ENCODE results near the gene CFAP107. TPM values are rescaled to one million over a fixed set of nuclear protein-coding genes. Genes with fewer than 3 reads are reported as not detected.

The CFAP107 gene
- total and polyA plus RNA-seq, 12 donors: not detected

GRCh38 chr1:12715896-12716437 lies 30.0 kb upstream of the CFAP107 start, which contains the start of gene AADACL3:
TSS of gene AADACL3 (plus strand) at chr1:12716110. CDS start at chr1:12716177, 67 bp downstream.
- TF ChIP-seq CTCF (IDR thresholded peaks at IDR 0.05) (no peak), POLR2A (IDR thresholded peaks at IDR 0.05) (no peak)
- Histone ChIP-seq H3K27me3 (no peaks in the 10 kb centered on the region), H3K4me1 (replicated peaks in 1 of 2) (no peaks in the 10 kb centered on the region), H3K9me3 (replicated peaks in 1 of 3) (no peaks in the 10 kb centered on the region), H3K27ac (no peak within 1 kb of the TSS), H3K4me3 (no peak within 1 kb of the TSS), H3K36me3 (replicated peaks in 1 of 2) (no peaks in the 10 kb centered on the region)
- 77 to 92% (median 86%) methylated on average over 7 to 8 of the region's 8 CpGs for WGBS, 4 donors
- intact Hi-C loops (cut with DNase I): no loop called here
- no peak for DNase-seq

- Histone ChIP-seq H3K27ac (no peak overlapping the region), H3K36me3 (replicated peaks in 1 of 2) (no peaks in the 10 kb centered on the region), H3K4me1 (replicated peaks in 1 of 2) (no peaks in the 10 kb centered on the region), H3K27me3 (no peaks in the 10 kb centered on the region), H3K9me3 (replicated peaks in 1 of 3) (no peaks in the 10 kb centered on the region), H3K4me3 (no peak overlapping the region)
- intact Hi-C loops (cut with DNase I): no loop called here
- WGBS, 4 donors: 76 to 88% (median 82%) methylated on average over 7 of the region's 7 CpGs
- no peak for DNase-seq
- TF ChIP-seq CTCF (IDR thresholded peaks at IDR 0.05): no peak
- TF ChIP-seq POLR2A (IDR thresholded peaks at IDR 0.05): no peak
Measured at GRCh38 chr1:12717301-12717838, 28.6 kb upstream of the CFAP107 start.

- no peaks in the 10 kb centered on the region for H3K36me3 ChIP-seq (replicated peaks in 1 of 2)
- TF ChIP-seq POLR2A (IDR thresholded peaks at IDR 0.05): no peak
- no peak for TF ChIP-seq CTCF (IDR thresholded peaks at IDR 0.05)
- no peak overlapping the region for H3K4me3 ChIP-seq
- intact Hi-C loops (cut with DNase I): no loop called here
- DNase-seq: no peak
- H3K4me1 ChIP-seq (replicated peaks in 1 of 2): no peaks in the 10 kb centered on the region
- 70 to 92% (median 80%) methylated on average over 1 of the region's 1 CpG for WGBS, 4 donors
- no peaks in the 10 kb centered on the region for H3K27me3 ChIP-seq
- H3K9me3 ChIP-seq (replicated peaks in 1 of 3): no peaks in the 10 kb centered on the region
- no peak overlapping the region for H3K27ac ChIP-seq
Measured at GRCh38 chr1:12722626-12723025, 23.4 kb upstream of the CFAP107 start.

GRCh38 chr1:12728391-12728790 lies 17.6 kb upstream of the CFAP107 start:
- TF ChIP-seq CTCF (IDR thresholded peaks at IDR 0.05) (no peak), POLR2A (IDR thresholded peaks at IDR 0.05) (no peak)
- intact Hi-C loops (cut with DNase I): no loop called here
- Histone ChIP-seq H3K27ac (no peak overlapping the region), H3K4me3 (no peak overlapping the region), H3K9me3 (replicated peaks in 1 of 3) (peaks cover 0 to 3% (median 0%) of the 10 kb centered on the region in 3 donors), H3K36me3 (replicated peaks in 1 of 2) (no peaks in the 10 kb centered on the region), H3K27me3 (no peaks in the 10 kb centered on the region), H3K4me1 (replicated peaks in 1 of 2) (no peaks in the 10 kb centered on the region)
- DNase-seq: no peak
- WGBS, 4 donors: 68 to 82% (median 77%) methylated on average over 2 of the region's 2 CpGs

All from adrenal gland (tissue), 12 donors.